H1 (cell line): ENCODE measurements around the gene SLC23A2. TPM values are rescaled to one million over a fixed set of nuclear protein-coding genes. Genes with fewer than 3 reads are reported as not detected.

ENCODE experiments used
- CTCF ChIA-PET: fragments of 300-600 bp; sonication (Branson Sonifier 250); formaldehyde crosslinking; loops from one replicate; lab custom pipeline; 2021; ENCODE audit not compliant: partially characterized antibody; lab: Charles Lee
- POLR2A ChIA-PET: fragments of 300-600 bp; sonication (Branson Sonifier 250); formaldehyde crosslinking; loops from one replicate; lab custom pipeline; 2021; ENCODE audit warnings: inconsistent platforms; ENCODE audit not compliant: partially characterized antibody; lab: Charles Lee
- DNase-seq, 2 experiments: peaks; one replicate each; pipeline versions ENCODE4 v3.0.0 to v3.0.0-alpha.2; 2010 to 2022; ENCODE audit warnings: low spot score in 2 of 2, low read depth in 1 of 2, mixed read lengths in 1 of 2
- FAIRE-seq: peaks from 2 replicates; lab custom pipeline; 2011; peaks lifted over from hg19 to GRCh38; lab: Jason Lieb, UNC
- H2AFZ ChIP-seq: 2 replicates; pipeline ENCODE4 v1.8.1; 2012; ENCODE audit warnings: low read length, inconsistent platforms
- H2AK5ac ChIP-seq: 2 replicates; pipeline ENCODE4 v1.6.1; 2013; ENCODE audit warnings: low read depth, low read length
- H2BK120ac ChIP-seq: replicated peaks from 2 replicates; pipeline ENCODE3; 2013; ENCODE audit warnings: low read depth, low read length, inconsistent platforms
- H2BK12ac ChIP-seq: 2 replicates; pipeline ENCODE4 v1.6.1; 2013; ENCODE audit warnings: low read depth, low read length
- H2BK15ac ChIP-seq: 2 replicates; pipeline ENCODE4 v1.6.1; 2013; ENCODE audit warnings: low read length
- H2BK20ac ChIP-seq: 2 replicates; pipeline ENCODE4 v1.6.1; 2013; ENCODE audit warnings: low read length
- H2BK5ac ChIP-seq: 2 replicates; pipeline ENCODE4 v1.6.1; 2013; ENCODE audit warnings: low read depth, low read length
- H3K14ac ChIP-seq: 2 replicates; pipeline ENCODE4 v1.6.1; 2013; ENCODE audit warnings: inconsistent platforms; ENCODE audit not compliant: insufficient read length
- H3K18ac ChIP-seq: 2 replicates; pipeline ENCODE4 v1.6.1; 2013; ENCODE audit warnings: low read length; ENCODE audit errors: extremely low read depth
- H3K23ac ChIP-seq: 2 replicates; pipeline ENCODE4 v1.6.1; 2013; ENCODE audit warnings: inconsistent platforms; ENCODE audit not compliant: insufficient read length
- H3K23me2 ChIP-seq: 2 replicates; pipeline ENCODE4 v1.6.1; 2013; ENCODE audit warnings: low read depth, low read length
- H3K27ac ChIP-seq: 2 replicates; pipeline ENCODE4 v1.6.1; 2011; ENCODE audit warnings: low read depth, low read length, inconsistent platforms
- H3K27me3 ChIP-seq, 4 experiments: replicated peaks in 1 of 4; 1 replicate in 1 of 4; 2 replicates in 3 of 4; pipeline versions ENCODE4 v1.6.1 to v1.8.1; 2011 to 2013; ENCODE audit warnings: low read length in 3 of 4, mild to moderate bottlenecking in 3 of 4, inconsistent platforms in 2 of 4, mixed read lengths in 2 of 4, moderate library complexity in 1 of 4; ENCODE audit not compliant: control insufficient read depth in 3 of 4, insufficient read depth in 3 of 4; ENCODE audit errors: extremely low read depth in 1 of 4
- H3K36me3 ChIP-seq, 4 experiments: 2 replicates each; pipeline versions ENCODE4 v1.6.1 to v1.8.1; 2011 to 2013; ENCODE audit warnings: mild to moderate bottlenecking in 4 of 4, low read length in 3 of 4, moderate library complexity in 2 of 4, control low read depth in 1 of 4, inconsistent platforms in 1 of 4; ENCODE audit not compliant: insufficient read depth in 4 of 4, control insufficient read depth in 2 of 4
- H3K4ac ChIP-seq: replicated peaks from 2 replicates; pipeline ENCODE3; 2013; ENCODE audit warnings: low read length, low read depth, mixed read lengths, inconsistent platforms; ENCODE audit not compliant: insufficient read length
- H3K4me1 ChIP-seq, 4 experiments: replicated peaks in 1 of 4; 1 replicate in 1 of 4; 2 replicates in 3 of 4; pipeline versions ENCODE4 v1.6.1 to v1.8.1; 2011 to 2013; ENCODE audit warnings: low read length in 3 of 4, inconsistent platforms in 2 of 4, mixed read lengths in 1 of 4; ENCODE audit not compliant: insufficient read depth in 4 of 4, control insufficient read depth in 3 of 4
- H3K4me2 ChIP-seq, 2 experiments: 2 replicates each; pipeline versions ENCODE4 v1.6.1 to v1.8.1; 2011 to 2013; ENCODE audit warnings: low read depth in 2 of 2, low read length in 2 of 2, control low read depth in 1 of 2, inconsistent platforms in 1 of 2, mild to moderate bottlenecking in 1 of 2; ENCODE audit not compliant: insufficient read depth in 1 of 2
- H3K4me3 ChIP-seq, 4 experiments: fragments of 200-600, 300-600 bp in 1 of 4; sonication (generic), shearing (Covaris generic), sonication (Bioruptor Twin) in 1 of 4; 2 replicates each; pipeline versions ENCODE4 v1.5.1 to v1.8.1; 2011 to 2016; ENCODE audit warnings: low read length in 4 of 4, low read depth in 3 of 4, control low read depth in 2 of 4, inconsistent platforms in 2 of 4, mild to moderate bottlenecking in 2 of 4, mixed read lengths in 1 of 4, moderate library complexity in 1 of 4; ENCODE audit not compliant: insufficient read depth in 2 of 4; ENCODE audit errors: extremely low read depth in 1 of 4
- H3K56ac ChIP-seq: replicated peaks from 2 replicates; pipeline ENCODE3; 2013; ENCODE audit warnings: low read depth, mild to moderate bottlenecking, mixed read lengths, low read length, inconsistent platforms; ENCODE audit not compliant: insufficient read length
- H3K79me1 ChIP-seq: 2 replicates; pipeline ENCODE4 v1.6.1; 2013; ENCODE audit warnings: low read depth, low read length, control low read depth
- H3K79me2 ChIP-seq, 2 experiments: 2 replicates each; pipeline versions ENCODE4 v1.6.1 to v1.8.1; 2012 to 2013; ENCODE audit warnings: low read length in 2 of 2, mild to moderate bottlenecking in 2 of 2, inconsistent platforms in 1 of 2; ENCODE audit not compliant: insufficient read depth in 2 of 2, control insufficient read depth in 1 of 2
- H3K9ac ChIP-seq, 4 experiments: replicated peaks in 1 of 4; 1 replicate in 1 of 4; 2 replicates in 3 of 4; pipeline versions ENCODE4 v1.6.1 to v1.8.1; 2011 to 2013; ENCODE audit warnings: low read depth in 3 of 4, low read length in 3 of 4, control low read depth in 2 of 4, mild to moderate bottlenecking in 2 of 4, moderate library complexity in 2 of 4, inconsistent platforms in 1 of 4; ENCODE audit errors: extremely low read depth in 1 of 4
- H3K9me3 ChIP-seq, 2 experiments: 2 replicates each; pipeline versions ENCODE4 v1.6.1 to v1.8.1; 2012 to 2013; ENCODE audit warnings: mild to moderate bottlenecking in 2 of 2, moderate library complexity in 2 of 2, control low read depth in 1 of 2, inconsistent platforms in 1 of 2, low read depth in 1 of 2, low read length in 1 of 2, mixed read lengths in 1 of 2; ENCODE audit not compliant: insufficient read depth in 2 of 2
- H4K20me1 ChIP-seq, 2 experiments: replicated peaks in 1 of 2; 2 replicates each; pipeline versions ENCODE3 to v1.8.1; 2011 to 2013; ENCODE audit warnings: inconsistent platforms in 2 of 2, low read length in 2 of 2, mild to moderate bottlenecking in 1 of 2; ENCODE audit not compliant: insufficient read depth in 2 of 2, control insufficient read depth in 1 of 2
- H4K5ac ChIP-seq: 2 replicates; pipeline ENCODE4 v1.6.1; 2013; ENCODE audit warnings: low read length, low read depth, mixed read lengths, inconsistent platforms; ENCODE audit not compliant: insufficient read length
- H4K8ac ChIP-seq: 2 replicates; pipeline ENCODE4 v1.8.0; 2013; ENCODE audit warnings: mild to moderate bottlenecking, moderate library complexity, low read length, inconsistent platforms; ENCODE audit not compliant: insufficient read depth; ENCODE audit errors: extremely low read depth
- H4K91ac ChIP-seq: replicated peaks from 2 replicates; pipeline ENCODE3; 2013; ENCODE audit warnings: low read length, mixed read lengths, inconsistent platforms; ENCODE audit not compliant: insufficient read length
- ASH2L ChIP-seq: fragments of 200-600, 300-600 bp; sonication (generic); IDR thresholded peaks from one replicate; pipeline ENCODE4 v1.7.1; 2017; ENCODE audit warnings: low read length
- BACH1 ChIP-seq: IDR thresholded peaks from 2 replicates; pipeline ENCODE4 v1.6.1; 2012; ENCODE audit warnings: low read length, improper control_type of control experiment
- CEBPB ChIP-seq: IDR thresholded peaks from 2 replicates; pipeline ENCODE4 v1.6.1; 2012; ENCODE audit warnings: low read depth, low read length
- CHD2 ChIP-seq: IDR thresholded peaks from 2 replicates; pipeline ENCODE4 v1.6.1; 2012; ENCODE audit warnings: low read length, improper control_type of control experiment
- EP300 ChIP-seq, 2 experiments: IDR thresholded peaks; 1 replicate in 1 of 2; 2 replicates in 1 of 2; pipeline ENCODE4 v1.6.1; 2011 to 2012; ENCODE audit warnings: low read depth in 2 of 2, low read length in 2 of 2, mild to moderate bottlenecking in 2 of 2, borderline replicate concordance in 1 of 2, inconsistent platforms in 1 of 2, moderate library complexity in 1 of 2
- GTF2F1 ChIP-seq: IDR thresholded peaks from 2 replicates; pipeline ENCODE4 v1.6.1; 2012; ENCODE audit warnings: low read depth, low read length, improper control_type of control experiment, borderline replicate concordance
- KDM5A ChIP-seq: fragments of 200-600 bp; IDR thresholded peaks from 2 replicates; pipeline ENCODE4 v1.7.1; 2012; ENCODE audit warnings: mild to moderate bottlenecking, low read length, inconsistent platforms, mixed read lengths
- RFX5 ChIP-seq: IDR thresholded peaks from 2 replicates; pipeline ENCODE4 v1.6.1; 2011; ENCODE audit warnings: low read depth, low read length, improper control_type of control experiment, borderline replicate concordance
- RXRA ChIP-seq: IDR thresholded peaks from 2 replicates; pipeline ENCODE4 v1.6.1; 2011; ENCODE audit warnings: low read depth, mild to moderate bottlenecking, low read length, moderate library complexity; ENCODE audit not compliant: insufficient read depth
- SIN3A ChIP-seq, 2 experiments: IDR thresholded peaks in 1 of 2; conservative IDR thresholded peaks in 1 of 2; 2 replicates each; pipeline ENCODE4 v1.6.1; 2011 to 2012; ENCODE audit warnings: low read length in 2 of 2, improper control_type of control experiment in 1 of 2, low read depth in 1 of 2, mild to moderate bottlenecking in 1 of 2
- SIRT6 ChIP-seq: IDR thresholded peaks from one replicate; pipeline ENCODE4 v1.7.1; 2012; ENCODE audit warnings: low read length, inconsistent platforms
- SP4 ChIP-seq: IDR thresholded peaks from 2 replicates; pipeline ENCODE4 v1.6.1; 2012; ENCODE audit warnings: low read length, inconsistent platforms
- TAF7 ChIP-seq: optimal IDR thresholded peaks from 2 replicates; pipeline ENCODE3; 2011; ENCODE audit warnings: low read depth, mild to moderate bottlenecking, inconsistent platforms, low read length, moderate library complexity, borderline replicate concordance
- TEAD4 ChIP-seq: IDR thresholded peaks from 2 replicates; pipeline ENCODE4 v1.6.1; 2012; ENCODE audit warnings: low read depth, low read length, inconsistent platforms, mixed read lengths
- WGBS, 2 experiments: shearing (Covaris generic) in 1 of 2; methylation state at CpG; one replicate each; pipeline versions ENCODE4 v1.1.6 to v1.1.7; 2013 to 2015; ENCODE audit warnings: low lambda C conversion rate in 2 of 2, mixed read lengths in 2 of 2, inconsistent platforms in 1 of 2, low coverage in 1 of 2, missing lambda C conversion rate in 1 of 2; ENCODE audit not compliant: insufficient replicate concordance in 2 of 2, insufficient coverage in 1 of 2, insufficient read length in 1 of 2; ENCODE audit errors: extremely low coverage in 1 of 2, missing lambda C conversion rate in 1 of 2; 5-methylcytosine and 5-hydroxymethylcytosine counted together
- polyA plus RNA-seq, 7 experiments: library from polyadenylated mRNA; depleted of rRNA in 3 of 7; stranded (reverse) in 5 of 7; unstranded in 2 of 7; fragments of >200 nt in 5 of 7; fragments of 200-250 nt in 2 of 7; gene quantifications; 1 replicate in 5 of 7; 2 replicates in 1 of 7; 4 replicates in 1 of 7; pipeline versions ENCODE4 v1.2.1 to v1.2.3, GENCODE V29; 2011 to 2013; ENCODE audit warnings: missing spikeins in 2 of 7, mixed read lengths in 2 of 7
- total RNA-seq: library from RNA; stranded (reverse); fragmentation: NEBNext Ultra II Directional; extraction: Animal tissue kit (Norgen Biotek cat#: 25700); gene quantifications from 2 replicates; pipeline ENCODE4 v1.2.1, GENCODE V29; 2021

Gene SLC23A2
- total and polyA plus RNA-seq, 2 of the 8 experiments (the other 6 are each of a cell fraction or from before 2014, with no cell fraction given): 17.0 to 18.6 TPM

DNA sequence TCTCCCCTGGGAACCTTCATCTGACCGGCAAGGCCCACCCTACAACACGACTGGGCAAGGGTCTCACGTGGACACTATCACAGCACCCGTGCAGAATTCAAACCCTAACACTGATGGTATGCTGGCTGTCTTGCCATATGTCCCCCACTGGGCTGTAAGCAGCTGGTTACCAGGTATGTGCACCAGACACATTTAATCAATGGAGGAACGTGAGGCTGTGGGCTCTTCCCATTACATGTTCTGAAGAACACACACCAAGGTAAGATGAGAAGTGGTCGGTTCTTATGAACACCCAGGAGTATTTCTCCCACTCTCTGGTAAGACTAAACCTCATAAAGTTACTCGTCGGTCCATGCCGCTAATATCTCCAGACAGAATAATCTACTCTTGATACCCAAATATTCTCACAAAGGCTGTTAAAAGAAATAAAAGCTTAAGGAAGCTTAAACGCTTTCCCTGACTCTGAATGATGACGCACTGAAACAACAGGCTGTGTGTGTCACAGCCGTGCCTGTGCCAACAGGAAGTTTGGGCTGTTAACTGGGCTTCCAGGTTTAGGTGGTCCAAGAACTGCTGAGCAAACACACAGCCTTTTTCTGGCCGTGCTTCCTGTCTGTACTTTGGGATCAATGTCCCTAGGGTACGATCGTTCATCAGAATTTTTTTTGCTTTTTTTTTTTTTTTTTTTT, 75.3 kb downstream of the SLC23A2 start:
- H4K8ac ChIP-seq: no peak overlapping the region; the same call in 1 of the 2 replicates
- H3K4me3 ChIP-seq: no peak overlapping the region
- no peak overlapping the region; a peak in 1 of 7 replicates for H3K9ac ChIP-seq
- H3K23me2 ChIP-seq: no peaks in the 10 kb centered on the region
- no peak overlapping the region for H3K27ac ChIP-seq
- H3K23ac ChIP-seq: no peak overlapping the region
- no peak overlapping the region for H4K5ac ChIP-seq
- FAIRE-seq (no peak), DNase-seq (no peak)
- H4K20me1 ChIP-seq: no peaks in the 10 kb centered on the region
- H3K56ac ChIP-seq: no peak overlapping the region
- POLR2A ChIA-PET: no interaction called here
- no peak overlapping the region for H2BK20ac ChIP-seq
- no peaks in the 10 kb centered on the region for H3K79me2 ChIP-seq
- no peak overlapping the region for H3K14ac ChIP-seq
- no peak overlapping the region for H3K4me2 ChIP-seq
- H2BK15ac ChIP-seq: no peak overlapping the region
- no peak overlapping the region for H2BK12ac ChIP-seq
- no peak overlapping the region for H4K91ac ChIP-seq
- H3K4ac ChIP-seq: no peak overlapping the region
- WGBS, 2 experiments: 93% methylated on average over 15 of the region's 15 CpGs; no CpG with 5 or more reads in 1 of the 2 experiments
- H3K27me3 ChIP-seq: no peaks in the 10 kb centered on the region
- H3K9me3 ChIP-seq: no peaks in the 10 kb centered on the region
- no peak overlapping the region for H2AK5ac ChIP-seq
- H3K4me1 ChIP-seq: 0 out of 7 replicates have a peak, but pooled peaks cover 0 to 5% (median 0%) of the 10 kb centered on the region in 4 experiments
- H3K18ac ChIP-seq: no peak overlapping the region
- H3K36me3 ChIP-seq: no peaks in the 10 kb centered on the region
- H2BK120ac ChIP-seq: no peak overlapping the region
- CTCF ChIA-PET: no interaction called here
- H2AFZ ChIP-seq: no peak overlapping the region
- no peak overlapping the region for H2BK5ac ChIP-seq
- no peaks in the 10 kb centered on the region; the same call in 1 of the 2 replicates for H3K79me1 ChIP-seq
- TF ChIP-seq BACH1 (no peak), ASH2L (no peak), TAF7 (no peak), RXRA (no peak), EP300 (IDR thresholded peaks at IDR 0.05; ENCODE audit: borderline replicate concordance in 1 of 2, low read depth in 2 of 2, low read length in 2 of 2) (no peak), SP4 (no peak), GTF2F1 (no peak), TEAD4 (no peak), RFX5 (no peak), CHD2 (no peak), SIRT6 (no peak), KDM5A (no peak), CEBPB (no peak), SIN3A (conservative IDR thresholded peaks at IDR 0.05 in 1 of 2, IDR thresholded peaks at IDR 0.05 in 1 of 2; ENCODE audit: low read depth in 1 of 2, low read length in 2 of 2) (no peak)
